DMS153 treated with DMSO at 0.1 percent for 48 hours (cell line): Measurements from ENCODE around the gene EHD4.

ENCODE experiments used
- DNase-seq: peaks from one replicate; lab custom pipeline; 2025; ENCODE audit not compliant: unreplicated experiment; lab: John Stamatoyannopoulos, UW

EHD4 gene

GRCh38 chr15:41847206-41847605 is 125.2 kb downstream of the EHD4 start:
- no peak for DNase-seq
